ENCODE data around the gene FLYWCH2. TPM values are rescaled to one million over a fixed set of nuclear protein-coding genes. Genes with fewer than 3 reads are reported as not detected.

The FLYWCH2 gene
- total and polyA plus RNA-seq, 9 of the 15 experiments (the other 6 are each of a cell fraction or from before 2014, with no cell fraction given): 0.70 to 55.5 (median 7.6) TPM

DNA sequence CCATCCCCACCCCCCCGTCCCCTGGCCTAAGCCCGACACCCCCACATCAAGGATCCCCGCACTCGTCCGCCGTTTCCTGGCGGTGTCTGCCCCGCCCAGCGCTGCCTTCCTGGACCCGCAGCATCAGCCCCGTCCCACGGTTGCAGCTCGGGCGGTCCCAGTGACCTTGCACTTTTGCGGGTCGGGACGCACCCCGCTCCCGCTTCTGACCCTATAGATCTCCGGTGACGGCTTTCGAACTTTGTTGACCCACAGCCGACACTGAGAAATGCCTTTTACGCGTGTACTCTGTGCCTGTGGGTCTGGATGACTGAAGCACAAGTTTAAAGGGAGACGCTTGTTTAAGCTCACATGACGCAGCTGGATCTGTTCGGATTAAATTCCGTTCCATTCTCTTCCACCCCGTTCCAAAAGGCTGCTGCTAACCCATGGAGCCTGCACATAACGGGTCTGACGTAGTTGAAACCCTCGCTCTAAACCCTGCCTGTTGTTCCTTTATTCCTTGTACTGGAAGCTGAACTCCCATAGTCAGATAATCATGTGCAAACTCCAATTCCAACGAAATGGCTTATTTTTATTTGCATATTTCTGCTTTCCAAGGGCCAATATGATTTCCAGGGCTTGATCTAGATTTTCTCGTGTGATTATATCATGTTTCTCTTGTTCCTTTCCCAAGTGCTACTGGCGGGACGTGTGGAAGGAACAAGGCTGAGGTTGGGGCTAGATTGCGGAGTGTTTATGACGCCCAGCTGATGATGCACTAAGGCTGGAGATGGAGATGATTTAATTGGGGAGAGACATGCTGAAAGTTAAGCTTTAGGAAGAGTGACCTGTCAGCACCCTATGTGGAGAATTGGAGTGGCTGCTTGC, 29.6 kb downstream of the FLYWCH2 start (continued):
- TF ChIP-seq CEBPG (CRISPR knock-in tag; IDR thresholded peaks at IDR 0.05) (peak; percentile 23; the same call in 1 of the 2 replicates), CEBPG (tag; conservative IDR thresholded peaks at IDR 0.05 in 1 of 2, IDR thresholded peaks at IDR 0.05 in 1 of 2) (no peak), MYBL2 (IDR thresholded peaks at IDR 0.05; ENCODE audit: low read depth) (no peak), MYBL2 (CRISPR knock-in tag; IDR thresholded peaks at IDR 0.05; ENCODE audit: borderline replicate concordance) (no peak), BACH1 (tag; IDR thresholded peaks at IDR 0.05) (no peak), CREBBP (IDR thresholded peaks at IDR 0.05; ENCODE audit: low read depth, low read length) (no peak), AFF1 (IDR thresholded peaks at IDR 0.05; ENCODE audit: low read depth in 1 of 2, partially characterized antibody in 2 of 2) (no peak), TARDBP (IDR thresholded peaks at IDR 0.05) (no peak), MCM3 (IDR thresholded peaks at IDR 0.05) (no peak), IFI16 (CRISPR knock-in tag; IDR thresholded peaks at IDR 0.05) (no peak), HNRNPLL (IDR thresholded peaks at IDR 0.05; ENCODE audit: low read depth, low read length, poor library complexity, severe bottlenecking) (no peak), HNRNPK (IDR thresholded peaks at IDR 0.05; ENCODE audit: low read depth, low read length, poor library complexity, severe bottlenecking) (no peak), ZNF263 (CRISPR knock-in tag; IDR thresholded peaks at IDR 0.05; ENCODE audit: borderline replicate concordance) (0 out of 2 replicates have a peak, but pooled peaks have one; percentile 30), ETV5 (CRISPR knock-in tag; IDR thresholded peaks at IDR 0.05; ENCODE audit: low read depth) (no peak), ZBTB9 (CRISPR knock-in tag; IDR thresholded peaks at IDR 0.05) (no peak), MAFG (tag; conservative IDR thresholded peaks at IDR 0.05) (peak; percentile 57), SRSF9 (IDR thresholded peaks at IDR 0.05; ENCODE audit: borderline replicate concordance, low read depth, low read length) (no peak)
- TF ChIP-seq, protein P1, sequence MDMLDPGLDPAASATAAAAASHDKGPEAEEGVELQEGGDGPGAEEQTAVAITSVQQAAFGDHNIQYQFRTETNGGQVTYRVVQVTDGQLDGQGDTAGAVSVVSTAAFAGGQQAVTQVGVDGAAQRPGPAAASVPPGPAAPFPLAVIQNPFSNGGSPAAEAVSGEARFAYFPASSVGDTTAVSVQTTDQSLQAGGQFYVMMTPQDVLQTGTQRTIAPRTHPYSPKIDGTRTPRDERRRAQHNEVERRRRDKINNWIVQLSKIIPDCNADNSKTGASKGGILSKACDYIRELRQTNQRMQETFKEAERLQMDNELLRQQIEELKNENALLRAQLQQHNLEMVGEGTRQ (CRISPR knock-in tag; IDR thresholded peaks at IDR 0.05): no peak
- TF ChIP-seq, protein P2, sequence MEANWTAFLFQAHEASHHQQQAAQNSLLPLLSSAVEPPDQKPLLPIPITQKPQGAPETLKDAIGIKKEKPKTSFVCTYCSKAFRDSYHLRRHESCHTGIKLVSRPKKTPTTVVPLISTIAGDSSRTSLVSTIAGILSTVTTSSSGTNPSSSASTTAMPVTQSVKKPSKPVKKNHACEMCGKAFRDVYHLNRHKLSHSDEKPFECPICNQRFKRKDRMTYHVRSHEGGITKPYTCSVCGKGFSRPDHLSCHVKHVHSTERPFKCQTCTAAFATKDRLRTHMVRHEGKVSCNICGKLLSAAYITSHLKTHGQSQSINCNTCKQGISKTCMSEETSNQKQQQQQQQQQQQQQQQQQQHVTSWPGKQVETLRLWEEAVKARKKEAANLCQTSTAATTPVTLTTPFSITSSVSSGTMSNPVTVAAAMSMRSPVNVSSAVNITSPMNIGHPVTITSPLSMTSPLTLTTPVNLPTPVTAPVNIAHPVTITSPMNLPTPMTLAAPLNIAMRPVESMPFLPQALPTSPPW (CRISPR knock-in tag; IDR thresholded peaks at IDR 0.05): 0 out of 2 replicates have a peak, but pooled peaks have one; percentile 39
